SH-SY5Y (cell line): ENCODE data around the gene TKTL2.

Source experiments
- GATA2 ChIP-seq: IDR thresholded peaks from 2 replicates; pipeline ENCODE4 v1.6.1; 2011; ENCODE audit warnings: mild to moderate bottlenecking, low read depth, low read length
- GATA3 ChIP-seq: IDR thresholded peaks from 2 replicates; pipeline ENCODE4 v1.6.1; 2011; ENCODE audit warnings: low read depth, mild to moderate bottlenecking, low read length, moderate library complexity

GRCh38 chr4:163494360-163495241 is 21.0 kb upstream of the TKTL2 start, which contains the start of gene TMA16:
- TF ChIP-seq GATA2: no peak
- TF ChIP-seq GATA3: no peak
